OCI-M1 (cell line): ENCODE results near the gene PRR30.
"Not testable (repeated sequence)": the region's sequence is repeated elsewhere in the genome, so short reads cannot be mapped to it uniquely, and the experiment has no call there.

Experiments
- DNase-seq: peaks from one replicate; lab custom pipeline; 2025; lab: John Stamatoyannopoulos, UW

PRR30 gene

GRCh38 chr2:27128668-27129571, 10.3 kb downstream of the PRR30 start:
- DNase-seq: no peak

DNA sequence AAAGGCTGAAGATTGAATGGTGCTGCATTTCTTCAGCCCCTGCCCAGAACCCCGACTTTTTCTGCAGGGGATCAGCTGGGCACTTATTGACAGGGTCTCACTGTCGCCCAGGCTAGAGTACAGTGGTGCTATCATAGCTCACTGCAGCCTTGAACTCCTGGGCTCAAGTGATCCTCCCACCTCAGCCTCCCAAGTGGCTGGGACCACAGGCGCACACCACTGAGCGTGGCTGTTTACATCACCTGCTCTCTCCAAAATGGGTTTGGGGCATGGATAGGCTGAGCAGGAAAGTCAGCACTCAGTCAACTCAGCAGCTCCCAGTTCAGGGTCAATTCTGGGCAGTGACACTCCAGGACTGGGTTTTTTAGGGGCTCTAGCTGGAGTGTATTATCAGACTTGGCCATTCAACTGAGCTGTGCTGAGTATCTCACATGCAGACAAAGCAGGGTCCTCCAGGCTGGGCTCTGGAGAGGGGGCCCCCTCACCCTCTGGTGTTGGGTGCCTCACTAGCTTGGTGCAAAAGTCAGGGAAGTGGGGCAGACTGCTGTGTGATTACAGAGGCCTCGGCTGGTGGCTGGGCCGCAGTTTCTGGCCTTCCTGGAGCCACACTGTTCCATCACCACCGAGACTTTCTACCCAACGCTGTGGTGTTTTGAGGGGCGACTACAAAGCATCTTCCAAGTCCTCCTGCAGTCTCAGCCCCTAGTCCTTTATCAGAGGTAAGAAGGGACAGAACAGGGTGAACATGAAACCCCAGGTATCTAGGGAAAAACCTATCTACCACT, 11.1 kb downstream of the PRR30 start:
- no peak for DNase-seq

- DNase-seq: no peak
Measured at GRCh38 chr2:27126252-27126710, 12.9 kb downstream of the PRR30 start.

DNA sequence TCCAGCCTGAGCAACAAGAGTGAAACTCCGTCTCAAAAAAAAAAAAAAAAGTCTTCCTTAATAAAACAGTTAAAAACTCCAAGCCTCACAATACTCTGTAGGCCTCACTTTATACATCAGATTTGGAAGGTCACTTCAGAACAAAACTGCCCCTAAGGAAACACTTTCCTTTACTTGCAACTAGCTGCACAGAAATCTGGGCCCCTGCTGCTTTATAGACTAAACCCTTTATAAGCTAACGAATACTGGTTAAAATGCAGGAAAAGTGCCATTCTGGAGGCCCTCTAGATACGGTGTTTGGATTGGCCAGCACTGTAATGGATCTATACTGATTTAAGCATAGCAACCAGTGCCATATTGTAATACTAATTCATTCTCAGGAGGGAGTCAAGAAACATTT, 14.1 kb downstream of the PRR30 start:
- no peak for DNase-seq

- DNase-seq: no peak
Measured at GRCh38 chr2:27123302-27124150, 15.7 kb downstream of the PRR30 start, which contains the start of gene ABHD1. TSS of gene ABHD1 (plus strand) at chr2:27123815. CDS start at chr2:27123949, 134 bp downstream.

GRCh38 chr2:27122791-27123190, 16.4 kb downstream of the PRR30 start:
- no peak for DNase-seq

DNA sequence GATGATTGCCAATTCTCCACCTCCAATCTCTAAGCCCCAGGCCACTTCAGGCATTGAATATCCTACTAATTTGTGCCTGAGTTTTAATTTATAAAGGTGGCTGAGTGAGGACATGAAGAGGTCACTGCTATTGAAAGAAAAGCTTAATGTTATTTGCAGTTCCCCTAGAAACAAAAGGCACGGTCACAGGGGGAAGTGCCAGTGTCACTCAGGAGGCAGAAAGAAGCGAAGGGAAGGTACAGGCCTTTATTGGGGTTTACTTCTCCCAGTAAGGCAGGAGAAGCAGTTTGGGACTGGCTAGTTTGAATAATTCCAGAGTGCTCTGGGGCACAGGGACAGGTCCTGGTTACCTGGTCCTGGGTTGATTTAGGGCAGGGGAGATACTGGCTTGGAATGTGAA, 17.3 kb downstream of the PRR30 start:
- DNase-seq: no peak

- not testable (repeated sequence) for DNase-seq
Measured at GRCh38 chr2:27119330-27119670, 19.9 kb downstream of the PRR30 start.

DNA sequence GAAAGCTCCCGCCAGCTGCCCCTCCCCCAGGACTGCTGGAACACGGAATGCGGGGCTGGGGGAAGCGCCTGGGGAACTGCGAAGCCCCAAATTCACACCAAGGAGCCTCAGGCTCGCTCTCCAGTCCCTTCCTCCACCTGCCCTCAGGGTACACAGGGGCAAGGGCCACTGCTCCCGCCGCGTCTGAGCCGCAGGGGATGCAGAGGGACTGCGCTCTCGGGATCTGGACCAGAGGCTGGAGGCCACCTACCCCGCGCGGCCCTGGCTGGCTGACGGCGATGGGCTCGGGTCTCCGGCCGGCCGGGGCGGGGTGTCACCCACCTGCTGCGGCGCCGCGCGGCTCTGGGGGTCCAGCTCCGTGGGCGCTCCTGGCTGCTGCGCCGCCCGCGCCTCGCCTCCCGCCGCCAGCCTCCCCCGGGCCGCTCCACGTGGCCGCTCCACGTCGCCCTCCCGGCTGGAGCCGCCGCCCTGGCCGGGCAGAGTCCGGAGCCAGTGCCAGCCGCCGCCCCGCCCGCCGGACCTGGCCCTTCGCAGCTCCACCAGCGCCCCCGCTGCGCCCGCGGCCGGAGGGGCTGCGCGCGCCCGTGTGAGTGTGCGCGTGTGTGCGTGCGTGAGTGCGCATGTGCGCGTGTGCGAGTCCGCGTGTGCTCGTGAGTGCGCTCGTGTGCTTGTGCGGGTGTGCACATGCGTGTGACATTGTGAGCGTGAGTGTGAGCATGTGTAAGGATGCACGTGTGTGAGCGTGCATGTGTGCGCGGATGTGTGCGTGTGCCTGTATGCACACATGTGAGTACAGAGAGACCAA, 20.5 kb downstream of the PRR30 start, which contains the start of gene CGREF1:
TSS of gene CGREF1 (minus strand) at position 604 of the 805 bp plus-strand sequence. CDS start 14,762 bp downstream, outside the sequence.
- no peak for DNase-seq

- DNase-seq: no peak
Measured at GRCh38 chr2:27117995-27118524, 21.1 kb downstream of the PRR30 start.

DNA sequence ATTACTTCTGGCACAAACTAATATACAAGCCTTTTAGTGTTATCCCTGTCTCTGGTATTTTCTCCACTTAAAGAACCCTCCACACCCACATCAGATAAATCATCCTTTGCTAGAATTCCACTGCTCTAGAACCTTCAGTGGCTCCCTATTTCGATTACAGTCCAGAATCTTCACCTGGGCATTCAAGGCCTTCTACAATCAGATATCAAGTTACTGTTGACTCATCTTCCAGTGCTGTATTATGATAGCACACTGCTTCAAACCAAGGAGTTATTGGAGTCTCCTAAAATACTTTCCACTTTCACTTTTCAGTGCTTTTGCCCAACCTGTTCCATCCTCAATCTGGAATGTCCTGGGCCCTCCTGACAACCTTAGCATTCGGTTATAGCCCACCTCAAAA, 23.7 kb downstream of the PRR30 start:
- DNase-seq: peak; percentile 19

- DNase-seq: not testable (repeated sequence)
Measured at GRCh38 chr2:27111392-27112078, 27.7 kb downstream of the PRR30 start.

- DNase-seq: not testable (repeated sequence)
Measured at GRCh38 chr2:27110603-27111352, 28.4 kb downstream of the PRR30 start.

GRCh38 chr2:27109083-27109482, 30.1 kb downstream of the PRR30 start:
- DNase-seq: no peak

- DNase-seq: no peak
Measured at GRCh38 chr2:27108221-27108620, 31.0 kb downstream of the PRR30 start.

GRCh38 chr2:27105981-27106380, 33.2 kb downstream of the PRR30 start:
- no peak for DNase-seq

GRCh38 chr2:27102329-27102728, 36.9 kb downstream of the PRR30 start:
- DNase-seq: no peak

GRCh38 chr2:27100036-27100435, 39.2 kb downstream of the PRR30 start:
- DNase-seq: no peak

- DNase-seq: no peak
Measured at GRCh38 chr2:27099334-27099955, 39.8 kb downstream of the PRR30 start.
